EH (cell line): Measurements from ENCODE around the gene UBASH3B.
"Not testable (repeated sequence)": the region's sequence is repeated elsewhere in the genome, so short reads cannot be mapped to it uniquely, and the experiment has no call there.

Experiments
- DNase-seq: peaks from one replicate; pipeline ENCODE4 v3.0.0-alpha.2; 2015; ENCODE audit warnings: low read depth

The UBASH3B gene, protein sequence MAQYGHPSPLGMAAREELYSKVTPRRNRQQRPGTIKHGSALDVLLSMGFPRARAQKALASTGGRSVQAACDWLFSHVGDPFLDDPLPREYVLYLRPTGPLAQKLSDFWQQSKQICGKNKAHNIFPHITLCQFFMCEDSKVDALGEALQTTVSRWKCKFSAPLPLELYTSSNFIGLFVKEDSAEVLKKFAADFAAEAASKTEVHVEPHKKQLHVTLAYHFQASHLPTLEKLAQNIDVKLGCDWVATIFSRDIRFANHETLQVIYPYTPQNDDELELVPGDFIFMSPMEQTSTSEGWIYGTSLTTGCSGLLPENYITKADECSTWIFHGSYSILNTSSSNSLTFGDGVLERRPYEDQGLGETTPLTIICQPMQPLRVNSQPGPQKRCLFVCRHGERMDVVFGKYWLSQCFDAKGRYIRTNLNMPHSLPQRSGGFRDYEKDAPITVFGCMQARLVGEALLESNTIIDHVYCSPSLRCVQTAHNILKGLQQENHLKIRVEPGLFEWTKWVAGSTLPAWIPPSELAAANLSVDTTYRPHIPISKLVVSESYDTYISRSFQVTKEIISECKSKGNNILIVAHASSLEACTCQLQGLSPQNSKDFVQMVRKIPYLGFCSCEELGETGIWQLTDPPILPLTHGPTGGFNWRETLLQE

DNA sequence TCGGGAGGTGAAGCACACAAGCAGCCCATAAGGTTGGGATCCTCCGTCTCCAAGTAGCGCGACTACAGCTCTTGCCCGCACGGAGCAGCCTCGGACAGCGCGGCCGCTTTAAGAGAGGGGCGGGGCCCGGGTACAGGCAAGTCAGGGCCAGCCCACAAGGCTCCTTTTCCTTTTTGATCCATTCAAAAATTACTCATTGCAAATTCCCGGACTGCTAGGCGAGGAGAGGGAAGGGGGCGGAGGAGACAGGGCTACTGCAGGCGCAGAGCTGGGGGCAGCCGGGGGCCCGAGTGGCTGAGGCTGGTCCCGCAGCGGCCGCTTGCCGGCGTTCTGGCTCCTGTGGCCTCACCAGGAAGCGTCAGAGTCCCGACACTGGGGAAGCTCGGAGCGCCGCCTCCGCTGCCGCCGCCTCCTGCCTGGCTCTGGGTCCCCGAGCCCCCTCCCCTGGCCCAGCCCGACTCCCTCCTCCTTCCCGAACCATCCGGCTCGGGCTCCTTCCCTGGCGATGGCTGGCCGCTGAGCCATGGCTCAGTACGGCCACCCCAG is at the start of gene UBASH3B:
Gene UBASH3B, plus strand, starts transcription at position 196 of the 546 bp plus-strand sequence. Its CDS starts 328 bp downstream, at position 524.
- peak; percentile 93 for DNase-seq

DNA sequence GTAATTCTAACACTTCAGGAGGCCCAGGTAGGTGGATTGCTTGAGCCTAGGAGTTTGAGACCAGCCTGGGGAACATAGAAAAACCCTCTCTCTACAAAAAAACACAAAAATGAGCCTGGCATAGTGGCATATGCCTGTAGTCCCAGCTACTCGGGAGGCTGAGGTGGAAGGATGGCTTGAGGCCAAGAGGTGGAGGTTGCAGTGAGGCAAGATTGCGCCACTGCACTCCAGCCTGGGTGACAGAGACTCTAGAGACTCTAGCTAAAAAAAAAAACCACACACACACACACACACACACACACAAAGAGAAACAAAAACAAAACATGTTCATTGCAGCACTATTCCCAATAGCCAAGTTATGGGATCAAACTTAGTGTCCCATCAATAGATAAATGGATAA is 48.4 kb upstream of the UBASH3B start:
- not testable (repeated sequence) for DNase-seq

DNA sequence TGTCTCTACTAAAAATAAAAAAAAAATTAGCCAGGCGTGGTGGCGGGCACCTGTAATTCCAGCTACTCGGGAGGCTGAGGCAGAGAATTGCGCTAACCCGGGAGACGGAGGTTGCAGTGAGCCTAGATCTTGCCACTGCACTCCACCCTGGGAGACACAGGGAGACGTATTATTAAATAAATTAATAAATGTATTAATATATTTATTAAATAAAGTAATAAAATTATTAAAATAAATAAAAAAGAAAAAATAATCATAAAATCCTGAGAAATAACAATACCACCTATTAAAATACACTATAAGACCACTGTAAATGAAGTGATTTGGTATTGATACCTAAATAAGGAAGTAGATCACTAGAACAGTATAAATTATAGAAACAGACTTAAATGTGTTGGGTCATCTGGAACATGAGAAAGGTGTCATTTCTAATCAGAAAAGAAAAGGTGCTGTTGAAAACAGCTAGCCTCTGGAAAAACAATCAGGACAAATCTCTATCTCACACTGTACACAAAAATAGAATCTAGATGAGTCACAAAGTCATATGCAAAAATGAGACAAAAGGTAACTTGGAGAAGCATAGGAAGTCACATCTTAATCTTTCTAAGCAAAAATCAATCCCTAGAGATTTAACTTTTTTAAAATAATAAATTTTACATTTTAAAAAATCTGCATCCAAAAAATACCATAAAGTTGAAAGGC is 43.2 kb upstream of the UBASH3B start:
- no peak for DNase-seq

DNA sequence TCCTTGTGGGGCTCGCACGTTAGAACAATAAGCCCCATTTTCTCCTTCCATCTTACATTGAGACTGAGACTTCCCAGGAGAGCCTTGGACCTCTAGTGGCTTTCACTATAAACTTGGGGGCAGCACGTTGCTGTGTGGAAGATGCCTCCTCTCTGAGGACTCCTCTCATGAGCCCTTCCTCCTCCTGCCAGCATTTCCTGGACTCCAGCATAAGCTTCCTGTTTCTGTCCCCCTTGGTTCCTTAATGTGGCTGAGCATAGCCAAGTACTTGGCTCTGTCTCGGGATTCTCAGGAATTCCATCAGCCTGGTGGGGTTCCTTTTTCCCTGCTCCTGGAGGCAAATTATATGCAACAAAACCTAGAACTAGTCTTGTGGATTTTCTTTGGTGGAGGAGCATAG is 38.8 kb upstream of the UBASH3B start:
- DNase-seq, result no peak

DNA sequence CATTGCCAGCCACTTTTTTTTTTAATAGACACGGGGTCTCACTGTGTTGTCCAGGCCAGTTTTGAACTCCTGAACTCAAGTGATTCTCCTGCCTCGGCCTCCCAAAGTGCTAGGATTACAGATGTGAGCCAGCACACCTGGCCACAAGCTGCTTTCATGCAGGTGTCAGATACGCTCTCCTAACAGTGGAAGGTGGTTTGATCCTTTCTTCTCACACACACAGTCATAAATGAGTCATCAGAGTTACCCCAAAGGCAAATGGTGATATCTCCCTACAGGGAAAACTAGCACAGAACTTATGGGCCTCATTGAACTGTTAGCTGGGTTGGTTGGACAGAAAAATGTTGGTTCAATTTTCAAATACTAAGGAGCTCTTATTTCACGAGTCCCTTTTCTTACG is 38.2 kb upstream of the UBASH3B start:
- DNase-seq, result no peak

DNA sequence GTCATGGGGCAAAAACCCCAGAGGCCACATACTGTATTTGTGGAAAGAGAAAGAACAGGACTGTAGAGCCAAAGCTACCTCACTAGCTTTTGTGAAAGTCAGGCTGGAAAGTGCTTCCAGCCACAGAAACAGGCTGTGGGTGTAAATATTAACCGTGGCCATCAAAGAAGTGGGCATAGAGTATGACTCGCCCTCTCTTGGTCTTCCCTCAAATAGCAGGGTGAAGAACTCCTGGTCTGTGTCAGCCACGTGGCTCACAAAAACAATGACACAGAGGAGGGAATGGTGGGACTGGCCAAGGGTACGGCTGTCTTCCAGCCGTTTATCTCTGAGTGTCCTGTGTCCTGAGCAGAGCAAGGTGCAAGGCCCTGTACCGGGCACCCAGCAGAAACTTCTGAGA is 37.6 kb upstream of the UBASH3B start:
- DNase-seq, result no peak

DNA sequence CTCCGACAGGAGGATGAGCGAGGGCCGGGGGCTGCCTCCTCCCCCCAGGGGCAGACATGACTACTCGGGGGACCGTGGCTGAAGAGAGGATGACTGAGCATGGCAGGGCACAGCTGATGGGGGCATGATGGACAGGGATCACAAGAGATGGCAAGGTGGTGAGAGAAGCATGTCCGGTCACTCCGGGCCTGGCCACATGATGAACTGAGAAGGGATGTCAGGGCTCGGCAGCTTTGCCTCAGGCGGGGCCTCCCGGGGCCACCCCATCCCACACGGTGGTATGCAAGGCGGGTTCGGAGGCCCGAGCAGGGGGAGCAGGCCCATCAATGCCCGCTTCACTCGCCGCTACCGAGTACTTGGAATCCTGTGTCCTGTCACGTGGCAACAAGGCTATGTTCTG is 36.6 kb upstream of the UBASH3B start:
- DNase-seq, result no peak

DNA sequence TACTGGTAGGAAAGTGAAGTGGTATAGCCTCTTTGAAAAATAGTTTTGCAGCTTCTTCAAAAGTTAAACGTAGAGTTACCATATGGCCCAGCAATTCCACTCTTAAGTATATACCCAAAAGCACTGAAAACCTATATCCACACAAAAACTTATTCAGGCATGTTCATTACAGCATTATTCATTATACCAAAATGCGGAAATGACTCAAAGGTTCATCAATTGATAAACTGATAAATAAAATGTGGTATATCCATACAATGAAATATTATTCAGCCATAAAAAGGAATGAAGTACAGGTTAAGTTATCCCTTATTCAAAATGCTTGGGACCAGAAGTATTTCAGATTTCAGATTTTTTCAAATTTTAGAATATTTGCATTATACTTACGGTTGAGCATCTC is 35.8 kb upstream of the UBASH3B start:
- no peak for DNase-seq

DNA sequence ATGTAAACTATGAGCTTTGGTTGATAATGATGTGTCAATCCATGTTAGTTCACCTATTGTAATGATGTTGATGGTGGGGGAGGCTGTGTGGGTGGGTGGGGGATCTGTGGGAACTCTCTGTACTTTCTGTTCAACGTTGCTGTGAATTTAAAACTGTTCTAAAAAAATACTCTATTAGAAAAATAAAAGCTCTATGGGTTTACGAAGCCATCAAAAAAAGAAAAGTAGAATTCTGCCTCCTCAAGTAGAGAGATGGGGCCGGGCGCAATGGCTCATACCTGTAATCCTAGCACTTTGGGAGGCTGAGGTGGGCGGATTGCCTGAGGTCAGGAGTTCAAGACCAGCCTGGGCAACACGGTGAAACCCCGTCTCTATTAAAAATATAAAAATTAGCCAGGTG is 30.0 kb upstream of the UBASH3B start:
- not testable (repeated sequence) for DNase-seq

DNA sequence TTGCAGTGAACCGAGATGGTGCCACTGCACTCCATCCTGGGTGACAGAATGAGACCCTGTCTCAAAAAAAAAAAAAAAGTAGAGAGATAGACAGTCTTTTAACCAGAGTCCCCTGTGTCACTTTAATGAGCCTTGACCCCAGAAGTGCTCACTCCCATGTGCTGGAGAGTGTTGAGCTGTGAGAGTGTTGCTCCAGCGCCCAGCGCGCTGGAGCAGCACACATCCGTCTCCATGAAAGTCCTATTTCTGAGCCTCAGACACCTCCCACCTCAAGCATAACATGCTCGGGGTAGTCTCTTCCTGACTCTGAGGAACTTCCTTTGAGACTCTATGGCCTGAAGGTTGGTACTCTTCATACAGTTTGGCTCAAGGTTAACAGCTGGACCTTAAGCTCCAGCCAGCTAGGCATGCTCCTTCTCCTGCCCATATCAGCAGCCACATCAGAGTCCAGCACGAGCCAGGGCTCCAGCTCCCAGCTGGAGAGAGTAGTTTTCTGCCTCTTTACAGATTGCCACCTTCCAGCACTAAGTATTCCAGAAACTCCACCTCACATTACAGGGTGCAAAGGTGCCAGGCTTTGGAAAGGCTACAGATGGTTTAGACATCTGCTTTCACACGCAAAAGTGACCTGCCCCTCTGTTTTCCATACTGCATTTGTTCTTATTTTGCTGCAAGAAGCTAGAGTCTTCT is 29.4 kb upstream of the UBASH3B start:
- DNase-seq, result no peak

DNA sequence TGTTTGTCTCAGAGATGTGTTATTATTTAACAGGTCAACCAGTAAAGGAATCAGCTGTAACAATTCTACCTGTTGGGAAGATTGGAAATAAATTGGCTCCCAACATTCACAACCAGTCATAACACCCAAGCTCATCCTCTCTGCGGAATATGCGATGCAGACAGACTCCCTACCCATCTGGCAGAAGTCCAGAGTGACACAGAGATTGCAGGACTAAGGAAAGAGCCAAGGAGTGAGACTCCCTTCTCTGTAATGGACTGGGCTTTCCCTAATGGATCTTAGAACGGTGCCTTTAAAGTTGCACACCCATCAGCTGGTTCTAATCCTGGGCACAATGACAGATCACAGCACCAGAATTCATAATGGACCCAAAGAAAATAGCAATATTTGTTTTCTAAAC is 27.8 kb upstream of the UBASH3B start:
- no peak for DNase-seq

DNA sequence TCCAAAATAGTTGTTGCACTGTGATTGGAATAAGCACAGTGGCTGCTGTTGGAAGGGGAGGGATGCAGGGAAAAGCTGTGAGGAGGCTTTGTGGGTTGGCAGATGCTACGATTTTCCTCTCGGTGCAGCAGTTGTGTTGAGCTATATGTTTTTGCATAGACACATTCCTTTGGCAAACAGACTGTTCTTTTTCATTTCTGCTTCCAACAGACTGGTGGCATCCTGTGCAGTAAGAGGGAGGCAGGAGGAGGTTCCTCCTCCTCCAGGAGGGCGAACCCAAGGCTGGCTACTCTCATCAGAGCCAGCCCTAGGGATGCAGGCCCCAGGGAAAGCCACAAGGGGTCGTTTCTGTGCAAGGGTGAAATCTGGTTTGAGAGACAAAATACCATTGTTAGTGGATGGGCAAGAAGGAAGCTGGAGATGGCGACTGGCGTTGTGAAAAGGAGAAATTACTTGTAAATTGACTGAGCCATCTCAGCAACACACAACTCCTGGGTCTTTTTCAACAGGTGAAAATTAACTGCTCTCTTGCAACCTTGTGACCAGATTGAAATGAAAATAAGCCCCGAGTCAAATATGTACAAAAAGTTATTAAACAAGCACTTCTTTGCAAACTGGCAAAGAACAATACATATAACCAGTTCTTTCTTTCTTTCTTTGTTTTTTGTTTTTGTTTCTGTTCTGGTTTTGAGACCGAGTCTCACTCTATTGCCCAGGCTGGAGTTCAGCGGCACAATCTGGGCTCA is 26.5 kb upstream of the UBASH3B start:
- peak; percentile 83 for DNase-seq

DNA sequence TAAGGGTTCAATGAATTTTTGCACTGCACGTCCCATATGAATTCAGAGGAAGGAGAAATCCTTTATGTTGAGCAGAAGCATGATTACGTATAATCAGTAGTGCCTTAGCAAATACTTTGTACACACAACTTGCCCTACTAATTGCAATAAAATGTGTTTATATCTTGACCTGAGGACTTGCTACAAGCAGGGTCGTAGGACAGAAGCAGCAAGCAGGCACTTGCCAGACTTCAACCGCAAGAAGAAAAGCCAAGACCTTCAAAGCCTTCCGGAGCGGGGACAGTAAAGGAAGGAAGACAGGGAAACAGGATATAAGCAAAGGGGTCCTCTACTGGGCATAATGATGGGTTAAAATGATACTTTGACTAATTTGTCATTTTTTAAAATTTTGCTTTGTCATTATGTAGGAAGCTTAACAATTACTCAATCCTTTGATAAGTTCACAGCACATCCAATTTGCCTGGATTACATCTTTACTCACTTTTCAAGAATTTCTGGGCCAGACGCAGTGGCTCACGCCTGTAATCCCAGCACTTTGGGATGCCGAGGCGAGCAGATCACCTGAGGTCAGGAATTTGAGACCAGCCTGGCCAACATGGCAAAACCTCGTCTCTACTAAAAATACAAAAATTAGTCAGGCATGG is 23.2 kb upstream of the UBASH3B start:
- DNase-seq, result peak; percentile 30

DNA sequence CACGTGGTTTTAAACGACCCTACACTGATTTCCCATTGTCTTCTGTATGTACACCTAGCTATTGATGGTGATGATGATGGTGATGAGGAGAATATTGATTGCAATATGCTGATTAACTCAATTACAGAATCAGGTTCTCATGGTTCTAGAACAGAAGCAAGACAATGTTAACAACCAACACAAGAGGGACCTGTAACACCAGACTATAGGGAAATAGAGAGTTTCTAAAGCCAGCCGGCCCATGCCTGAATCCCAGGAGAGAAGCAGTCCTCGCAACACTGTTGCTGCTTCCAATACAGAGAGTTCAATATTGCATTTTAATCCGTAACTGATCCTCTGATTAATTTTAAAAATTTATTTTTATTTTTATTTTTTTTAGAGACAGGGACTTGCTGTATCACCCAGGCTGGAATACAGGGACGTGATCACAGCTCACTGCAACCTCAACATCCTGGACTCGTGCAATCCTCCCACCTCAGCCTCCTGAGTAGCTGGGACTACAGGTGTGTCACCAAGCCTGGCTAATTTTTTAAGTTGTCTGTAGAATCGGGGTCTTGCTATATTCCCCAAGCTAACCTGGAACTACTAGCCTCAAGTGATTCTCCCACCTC is 22.2 kb upstream of the UBASH3B start:
- DNase-seq, result peak; percentile 74

DNA sequence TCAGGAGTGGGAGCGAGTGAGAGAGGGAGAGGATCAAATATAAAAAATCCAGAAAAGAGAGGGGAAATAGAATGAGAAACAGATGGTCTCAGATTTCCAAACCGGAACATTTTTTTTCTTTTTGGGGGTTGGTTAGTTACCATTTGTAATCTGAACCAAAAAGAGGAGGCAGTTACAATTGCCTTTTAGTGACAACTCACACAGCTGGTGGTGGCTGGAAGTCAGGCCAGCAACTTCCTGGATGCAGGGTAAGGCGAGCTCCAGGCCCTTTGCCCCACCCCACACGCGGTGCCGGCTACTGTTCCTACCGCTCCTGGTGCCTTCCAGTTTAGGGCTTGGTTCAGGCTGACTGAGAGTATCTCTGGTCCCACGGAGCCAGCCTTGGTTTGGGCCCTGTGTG is 21.0 kb upstream of the UBASH3B start:
- DNase-seq, result peak; percentile 84

DNA sequence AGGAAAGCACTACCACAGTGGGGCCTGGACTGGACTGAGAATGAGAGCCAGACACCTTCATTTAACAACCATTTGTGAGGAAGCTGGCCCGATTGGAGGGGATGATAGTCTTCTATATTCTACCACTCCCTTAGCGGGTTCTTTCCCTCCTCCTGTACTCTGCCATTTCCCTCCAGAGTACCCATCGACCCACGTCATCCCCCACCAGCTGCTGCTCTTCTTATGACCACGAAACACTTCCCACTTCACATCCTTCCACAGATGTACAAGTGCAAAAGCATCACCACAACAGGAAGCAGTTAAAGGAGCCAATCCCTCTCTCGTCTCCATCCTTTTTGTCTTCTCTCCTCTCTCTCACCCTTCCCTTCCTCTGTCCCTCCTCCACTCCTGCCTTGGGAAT is 18.0 kb upstream of the UBASH3B start:
- DNase-seq, result no peak

DNA sequence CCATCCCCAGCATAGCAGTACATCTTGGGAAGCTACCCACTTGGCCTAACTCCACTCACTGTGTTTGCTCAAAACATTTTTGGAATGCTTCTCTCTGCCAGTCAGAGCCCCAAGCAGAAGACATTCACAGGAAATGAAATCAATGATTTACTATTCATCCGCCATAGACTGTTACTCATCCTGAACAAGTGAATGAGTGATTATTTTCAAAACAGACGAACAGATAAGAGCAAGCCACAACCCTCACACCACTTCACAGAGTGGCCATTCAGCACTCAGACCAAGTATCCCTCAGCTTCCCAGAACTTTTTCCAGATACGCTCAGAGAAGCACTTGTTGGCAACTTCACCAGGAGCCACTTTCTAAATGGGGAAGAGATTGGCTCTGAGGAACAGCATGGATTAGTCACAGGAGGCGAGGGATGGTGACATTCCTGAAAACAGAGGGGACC is 13.0 kb upstream of the UBASH3B start:
- DNase-seq, result peak; percentile 96

DNA sequence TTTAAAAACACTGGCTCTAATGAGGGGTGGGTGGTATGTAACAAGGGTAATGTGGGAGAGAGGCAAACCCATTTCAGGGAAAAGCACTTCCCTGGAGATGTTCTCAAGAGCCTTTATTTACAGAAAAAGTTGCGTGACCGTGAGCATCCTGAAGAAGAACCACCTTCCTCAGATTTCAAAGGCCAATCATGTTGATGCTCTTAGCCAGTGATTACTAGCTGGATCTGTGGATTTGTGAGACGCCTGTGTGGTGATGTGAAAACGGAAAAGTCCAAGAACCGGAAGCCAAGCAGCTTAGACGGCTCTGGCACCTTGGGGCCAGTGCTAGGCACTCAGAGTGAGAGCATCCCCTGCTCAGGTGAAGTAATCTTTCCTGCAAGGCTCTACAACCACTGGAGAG is 12.6 kb upstream of the UBASH3B start:
- DNase-seq, result peak; percentile 53

DNA sequence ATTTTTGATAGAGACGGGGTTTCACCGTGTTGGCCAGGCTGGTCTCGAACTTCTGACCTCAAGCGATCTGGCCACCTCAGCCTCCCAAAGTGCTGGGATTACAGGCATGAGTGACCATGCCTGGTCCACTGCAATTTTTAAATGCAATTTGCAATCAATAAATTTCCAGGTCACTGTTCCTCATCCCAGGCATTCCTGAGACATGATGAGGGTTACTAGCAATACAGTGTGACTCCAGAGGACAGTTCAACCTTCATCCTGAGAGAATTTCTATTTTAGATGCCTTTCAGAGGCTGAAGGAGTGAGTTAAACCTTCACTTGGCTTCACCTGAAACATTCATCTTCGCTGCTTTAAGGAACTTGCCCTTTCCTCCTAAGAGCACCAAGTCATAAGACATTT is 9.7 kb upstream of the UBASH3B start:
- no peak for DNase-seq
